Sigmoid colon (tissue), 4 donors: ENCODE measurements around the gene EBI3.

ENCODE experiments used
- EP300 ChIP-seq, 4 donors: sonication (generic); formaldehyde crosslinking; IDR thresholded peaks; one replicate each; pipeline ENCODE4 v1.6.1; 2017; ENCODE audit warnings: antibody characterized with exemption in 4 of 4
- POLR2A ChIP-seq, 2 donors: fragments of 450-650 bp; IDR thresholded peaks; one replicate each; pipeline ENCODE4 v1.6.1; 2016; ENCODE audit warnings: antibody characterized with exemption in 2 of 2, mild to moderate bottlenecking in 2 of 2, moderate library complexity in 2 of 2
- TF ChIP-seq, protein P1 (sequence below), 4 experiments: fragments of 450-650 bp in 3 of 4; fragments of 200-600 bp in 1 of 4; IDR thresholded peaks; one replicate each; pipeline ENCODE4 v1.5.1; 2016 to 2019; ENCODE audit warnings: antibody characterized with exemption in 4 of 4, mild to moderate bottlenecking in 3 of 4, moderate library complexity in 2 of 4

DNA sequence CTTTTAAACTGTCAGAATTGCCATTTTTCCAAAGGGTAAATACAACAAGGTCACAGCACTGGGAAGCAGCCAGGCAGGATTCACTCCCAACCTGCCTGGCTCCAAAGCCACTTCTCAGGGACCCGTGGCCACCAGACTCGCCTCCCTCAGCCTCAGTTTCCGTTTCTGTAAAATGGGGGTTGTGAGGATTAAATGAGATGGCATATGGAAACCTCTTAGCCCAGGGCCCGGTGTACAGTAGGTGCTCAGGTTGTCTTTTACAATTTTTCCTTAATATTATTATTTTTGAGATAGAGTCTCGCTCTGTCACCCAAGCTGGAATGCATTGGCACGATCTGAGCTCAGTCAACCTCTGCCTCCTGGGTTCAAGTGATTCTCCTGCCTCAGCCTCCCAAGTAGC, 27.7 kb downstream of the EBI3 start:
- TF ChIP-seq, protein P1, sequence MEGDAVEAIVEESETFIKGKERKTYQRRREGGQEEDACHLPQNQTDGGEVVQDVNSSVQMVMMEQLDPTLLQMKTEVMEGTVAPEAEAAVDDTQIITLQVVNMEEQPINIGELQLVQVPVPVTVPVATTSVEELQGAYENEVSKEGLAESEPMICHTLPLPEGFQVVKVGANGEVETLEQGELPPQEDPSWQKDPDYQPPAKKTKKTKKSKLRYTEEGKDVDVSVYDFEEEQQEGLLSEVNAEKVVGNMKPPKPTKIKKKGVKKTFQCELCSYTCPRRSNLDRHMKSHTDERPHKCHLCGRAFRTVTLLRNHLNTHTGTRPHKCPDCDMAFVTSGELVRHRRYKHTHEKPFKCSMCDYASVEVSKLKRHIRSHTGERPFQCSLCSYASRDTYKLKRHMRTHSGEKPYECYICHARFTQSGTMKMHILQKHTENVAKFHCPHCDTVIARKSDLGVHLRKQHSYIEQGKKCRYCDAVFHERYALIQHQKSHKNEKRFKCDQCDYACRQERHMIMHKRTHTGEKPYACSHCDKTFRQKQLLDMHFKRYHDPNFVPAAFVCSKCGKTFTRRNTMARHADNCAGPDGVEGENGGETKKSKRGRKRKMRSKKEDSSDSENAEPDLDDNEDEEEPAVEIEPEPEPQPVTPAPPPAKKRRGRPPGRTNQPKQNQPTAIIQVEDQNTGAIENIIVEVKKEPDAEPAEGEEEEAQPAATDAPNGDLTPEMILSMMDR (IDR thresholded peaks at IDR 0.05) = no peak
- TF ChIP-seq EP300 (IDR thresholded peaks at IDR 0.05) = no peak
- no peak for TF ChIP-seq POLR2A (IDR thresholded peaks at IDR 0.05)
